Left ventricle myocardium superior (tissue), 1 donor: Measurements from ENCODE around the gene FLNA. TPM values are rescaled to one million over a fixed set of nuclear protein-coding genes. Genes with fewer than 3 reads are reported as not detected.

ENCODE experiments used
- ATAC-seq: fragments of 200-7000 bp; cut with Tn5 transposase; one replicate; pipeline ENCODE4 v1.9.1; 2020; ENCODE audit warnings: mild to moderate bottlenecking, moderate library complexity
- DNase-seq: peaks from one replicate; pipeline ENCODE4 v3.0.0-alpha.2; 2020
- intact Hi-C: fragments of 100-400 bp; cut with micrococcal nuclease; formaldehyde crosslinking; loops from one replicate; pipeline ENCODE4 v1.11.0; 2022
- total RNA-seq: library from RNA; stranded (reverse); fragmentation: NEBNext Ultra II Directional; extraction: Animal tissue kit (Norgen Biotek cat#: 25700); gene quantifications from one replicate; pipeline ENCODE4 v1.2.1, GENCODE V29; 2021
- donor health status: DM: no; HTN: yes; CAD: no; lungs with severe emphysema.

The FLNA gene
- total RNA-seq, 1 donor from 2014 or later, result 228 TPM

DNA sequence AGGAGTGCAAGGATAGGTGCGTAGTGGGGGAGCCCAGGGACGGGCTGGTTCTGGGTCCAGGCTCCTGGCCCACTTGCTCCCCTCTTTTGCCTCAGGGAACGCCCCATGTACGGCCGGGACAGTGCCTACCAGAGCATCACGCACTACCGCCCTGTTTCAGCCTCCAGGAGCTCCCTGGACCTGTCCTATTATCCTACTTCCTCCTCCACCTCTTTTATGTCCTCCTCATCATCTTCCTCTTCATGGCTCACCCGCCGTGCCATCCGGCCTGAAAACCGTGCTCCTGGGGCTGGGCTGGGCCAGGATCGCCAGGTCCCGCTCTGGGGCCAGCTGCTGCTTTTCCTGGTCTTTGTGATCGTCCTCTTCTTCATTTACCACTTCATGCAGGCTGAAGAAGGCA, 6.4 kb upstream of the FLNA start:
- intact Hi-C loops, result no loop called here
- peak; percentile 22 for DNase-seq
- no peak for ATAC-seq

DNA sequence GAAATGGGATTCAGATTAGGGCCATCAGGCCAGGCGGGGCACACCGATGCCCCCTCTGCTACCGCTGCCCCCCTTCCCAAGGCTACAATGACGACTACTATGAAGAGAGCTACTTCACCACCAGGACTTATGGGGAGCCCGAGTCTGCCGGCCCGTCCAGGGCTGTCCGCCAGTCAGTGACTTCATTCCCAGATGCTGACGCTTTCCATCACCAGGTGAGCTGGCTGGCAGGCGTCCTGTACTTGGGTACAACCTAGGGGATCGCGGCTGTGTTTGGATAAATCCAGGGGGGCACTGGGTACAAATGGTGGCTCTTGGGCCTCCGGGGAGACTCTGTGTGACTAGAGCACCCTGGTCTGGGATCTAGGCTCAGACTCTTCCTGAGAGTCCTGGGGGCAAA, 5.7 kb upstream of the FLNA start:
- ATAC-seq, result no peak
- peak; percentile 29 for DNase-seq
- intact Hi-C loops, result no loop called here

DNA sequence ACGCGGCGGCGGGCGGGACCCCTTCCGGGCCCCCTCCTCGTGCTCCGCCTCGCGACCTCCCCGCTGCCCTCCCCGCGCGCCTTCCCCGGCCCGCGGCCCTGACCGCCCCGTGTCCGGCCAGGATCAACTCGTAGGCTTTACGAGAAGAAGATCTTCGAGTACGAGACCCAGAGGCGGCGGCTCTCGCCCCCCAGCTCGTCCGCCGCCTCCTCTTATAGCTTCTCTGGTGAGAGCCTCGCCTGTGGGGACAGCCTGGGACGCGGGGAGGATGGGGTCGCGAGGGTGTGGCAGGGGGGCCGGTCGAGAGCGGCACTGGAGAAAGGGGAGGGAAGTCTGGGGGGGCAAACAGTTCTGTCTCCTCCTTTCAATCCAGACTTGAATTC, 5.1 kb upstream of the FLNA start:
- no peak for ATAC-seq
- DNase-seq, result no peak
- intact Hi-C loops, result no loop called here

DNA sequence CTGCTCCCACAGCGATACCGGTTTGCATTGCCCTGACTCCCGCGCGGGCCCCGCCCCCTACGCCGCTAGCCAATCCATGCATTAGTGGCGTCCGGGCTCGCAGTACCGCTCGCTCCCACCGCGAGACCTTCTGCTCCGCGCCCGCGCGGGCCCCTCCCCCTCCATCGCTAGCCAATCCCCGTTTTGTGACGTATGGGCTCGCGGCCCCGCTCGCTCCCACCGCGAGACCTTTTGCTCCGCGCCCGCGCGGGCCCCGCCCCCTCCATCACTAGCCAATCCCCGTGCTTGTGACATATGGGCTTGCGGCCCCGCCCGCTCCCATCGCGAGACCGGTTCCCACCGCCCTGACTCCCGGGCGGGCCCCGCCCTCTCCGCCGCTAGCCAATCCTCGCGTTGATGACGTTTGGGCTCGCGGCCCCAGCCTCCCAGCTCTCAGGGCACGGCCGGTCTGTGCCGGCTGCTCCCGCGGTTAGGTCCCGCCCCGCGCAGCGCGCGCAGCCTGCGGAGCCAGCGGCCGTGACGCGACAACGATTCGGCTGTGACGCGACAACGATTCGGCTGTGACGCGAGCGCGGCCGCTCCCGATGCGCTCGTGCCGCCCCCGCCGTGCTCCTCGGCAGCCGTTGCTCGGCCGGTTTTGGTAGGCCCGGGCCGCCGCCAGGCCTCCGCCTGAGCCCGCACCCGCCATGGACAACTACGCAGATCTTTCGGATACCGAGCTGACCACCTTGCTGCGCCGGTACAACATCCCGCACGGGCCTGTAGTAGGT, 4.5 kb upstream of the FLNA start, which contains the start of gene EMD:
Gene EMD, plus strand, starts transcription at position 497 of the 770 bp plus-strand sequence. Its CDS starts 190 bp downstream, at position 687.
- intact Hi-C loops, result no loop called here

DNA sequence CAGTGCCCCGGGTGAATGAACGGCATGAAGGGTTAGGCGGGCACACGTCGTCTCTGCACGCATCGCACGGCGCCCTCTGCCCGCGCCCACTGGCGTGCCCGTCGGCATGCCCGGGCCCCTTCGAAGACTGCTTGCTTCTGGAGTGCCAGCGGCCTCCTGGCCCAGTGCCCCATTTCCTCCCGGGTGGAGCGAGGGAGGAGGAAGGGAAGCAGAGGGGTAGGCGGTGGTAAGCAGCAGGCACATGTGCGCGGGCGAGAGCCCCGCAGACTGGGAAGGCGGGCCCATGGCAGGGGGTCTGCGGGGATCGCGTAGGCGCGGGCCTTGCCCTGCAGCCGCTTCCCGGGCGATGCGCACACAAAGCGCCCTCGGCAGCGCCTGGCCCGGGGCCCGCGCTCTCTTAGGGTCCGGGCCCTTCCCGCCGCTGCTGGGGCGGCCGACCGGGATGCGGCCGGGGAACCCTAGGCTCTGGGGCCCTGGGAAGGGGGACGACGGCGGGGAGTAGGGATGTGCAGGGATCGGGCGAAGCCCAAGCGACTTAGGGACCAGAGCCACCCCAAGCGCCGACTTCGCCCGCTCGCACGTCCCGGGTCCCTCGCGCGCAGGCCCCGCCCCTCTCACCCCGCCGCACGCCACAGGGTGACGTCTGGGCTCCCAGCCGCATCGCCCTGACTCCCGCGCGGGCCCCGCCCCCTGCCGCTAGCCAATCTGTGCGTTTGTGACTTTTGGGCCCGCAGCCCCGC, 3.8 kb upstream of the FLNA start:
- DNase-seq (peak; percentile 80), ATAC-seq (peak; percentile 13)
- intact Hi-C loops, result no loop called here

More for the DNA sequence above, 4.5 kb upstream of the FLNA start, which contains the start of gene EMD:
- ATAC-seq (peak; percentile 90), DNase-seq (peak; percentile 98)

DNA sequence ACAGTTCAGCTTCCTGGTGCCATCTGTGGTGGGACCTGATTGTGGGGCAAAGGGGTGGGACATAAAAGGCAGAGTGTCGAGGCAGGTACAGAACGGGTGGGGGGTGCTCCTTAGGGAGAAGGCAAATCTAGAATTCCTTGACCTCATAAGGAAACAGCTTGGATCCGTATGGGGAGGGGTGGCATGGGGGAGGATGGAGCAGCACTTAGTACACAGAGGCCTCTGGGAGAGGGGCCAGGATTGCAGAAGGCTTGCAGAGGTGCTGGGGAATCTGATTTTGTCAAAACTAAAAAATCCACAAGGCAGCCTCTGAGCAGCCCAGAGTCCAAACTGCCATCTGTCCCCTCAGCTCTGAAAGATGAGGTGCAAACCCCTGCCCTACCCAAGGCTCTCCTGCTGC, 2.3 kb upstream of the FLNA start:
- DNase-seq (no peak), ATAC-seq (no peak)
- intact Hi-C loops, result no loop called here

DNA sequence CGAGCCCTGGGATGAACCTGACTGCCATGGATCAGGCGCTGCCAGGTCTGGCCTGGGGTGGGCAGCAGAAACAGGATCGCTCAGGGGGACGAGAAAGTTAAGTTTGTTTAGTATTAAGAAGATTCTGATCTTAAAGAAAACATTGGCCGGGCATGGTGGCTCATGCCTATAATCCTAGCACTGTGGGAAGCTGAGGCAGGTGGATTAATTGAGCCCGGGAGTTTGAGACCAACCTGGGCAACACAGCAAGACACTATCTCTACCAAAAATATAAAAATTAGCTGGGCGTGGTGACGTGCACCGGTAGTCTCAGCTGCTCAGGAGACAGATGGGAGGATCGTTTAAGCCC, 696 bp upstream of the FLNA start:
- DNase-seq, result no peak
- intact Hi-C loops, result no loop called here
- ATAC-seq, result no peak

DNA sequence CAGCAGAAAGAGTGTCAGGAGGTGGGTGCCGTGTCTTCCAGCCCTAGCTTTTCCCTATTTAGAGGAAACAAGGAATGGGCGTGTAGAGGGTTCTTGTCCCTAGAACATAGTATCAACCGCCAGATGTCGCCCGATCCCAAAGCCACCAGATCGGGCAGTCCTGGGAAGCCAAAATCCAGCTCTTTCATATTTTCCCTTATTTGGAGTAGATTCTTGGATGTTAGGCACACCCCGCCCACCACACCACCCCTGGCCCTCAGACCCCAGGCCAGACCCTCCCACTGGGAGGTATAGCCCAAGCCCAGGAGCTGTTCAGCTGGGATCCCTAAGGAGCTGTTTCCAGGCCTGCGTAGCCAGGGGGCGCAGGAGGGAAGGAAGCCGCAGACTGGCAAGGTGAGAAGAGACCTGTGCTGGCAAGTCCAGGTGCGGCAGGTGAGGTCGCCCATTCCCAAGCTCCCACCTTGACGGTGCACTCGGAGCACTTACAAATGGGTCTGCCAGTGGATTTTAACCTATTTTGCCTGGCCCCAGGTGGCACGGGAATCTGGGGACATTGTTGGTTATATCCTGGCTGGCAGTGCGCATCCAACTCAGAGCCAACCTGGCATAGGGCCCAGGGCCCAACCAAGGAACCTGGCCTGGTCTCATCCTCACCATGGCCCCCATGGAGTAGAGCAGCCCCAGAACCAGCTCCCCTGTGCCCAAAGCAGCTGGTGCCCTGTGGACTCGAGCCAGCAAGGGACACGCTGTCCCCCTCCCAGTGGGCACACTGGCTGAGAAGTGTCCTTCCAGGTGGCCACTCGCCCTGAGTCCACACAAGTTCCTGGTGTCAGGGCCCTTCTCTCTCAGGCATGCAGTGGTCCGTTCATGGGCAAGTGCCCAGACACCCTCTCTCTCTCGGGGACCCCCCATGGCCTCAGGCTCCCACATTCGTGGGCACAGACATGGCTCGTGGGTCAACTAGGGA, 811 bp downstream of the FLNA start:
- intact Hi-C loops, result no loop called here
- no peak for ATAC-seq

DNA sequence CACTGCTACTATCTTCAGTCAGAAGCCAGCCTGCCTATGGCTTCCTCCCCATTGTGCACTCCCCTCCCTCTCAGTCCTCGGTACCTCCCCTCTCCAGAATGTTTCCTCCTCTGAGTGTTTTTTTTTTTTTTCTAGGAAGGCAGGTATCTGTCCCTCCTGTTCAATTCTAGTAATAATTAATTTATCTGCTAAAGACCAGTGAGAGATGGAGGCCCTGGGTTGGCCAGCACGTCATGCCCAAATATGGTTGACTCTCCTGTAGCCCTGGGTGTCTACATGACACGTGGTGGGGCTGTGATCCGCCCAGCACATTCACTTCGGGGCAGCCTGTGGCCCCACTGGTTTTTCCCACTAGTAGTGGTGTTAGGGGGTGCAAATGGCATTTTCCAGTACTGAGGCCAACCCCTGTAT, 1.8 kb downstream of the FLNA start:
- intact Hi-C loops, result no loop called here
- ATAC-seq (no peak), DNase-seq (no peak)

More for the DNA sequence above, 811 bp downstream of the FLNA start:
- peak; percentile 62 for DNase-seq

DNA sequence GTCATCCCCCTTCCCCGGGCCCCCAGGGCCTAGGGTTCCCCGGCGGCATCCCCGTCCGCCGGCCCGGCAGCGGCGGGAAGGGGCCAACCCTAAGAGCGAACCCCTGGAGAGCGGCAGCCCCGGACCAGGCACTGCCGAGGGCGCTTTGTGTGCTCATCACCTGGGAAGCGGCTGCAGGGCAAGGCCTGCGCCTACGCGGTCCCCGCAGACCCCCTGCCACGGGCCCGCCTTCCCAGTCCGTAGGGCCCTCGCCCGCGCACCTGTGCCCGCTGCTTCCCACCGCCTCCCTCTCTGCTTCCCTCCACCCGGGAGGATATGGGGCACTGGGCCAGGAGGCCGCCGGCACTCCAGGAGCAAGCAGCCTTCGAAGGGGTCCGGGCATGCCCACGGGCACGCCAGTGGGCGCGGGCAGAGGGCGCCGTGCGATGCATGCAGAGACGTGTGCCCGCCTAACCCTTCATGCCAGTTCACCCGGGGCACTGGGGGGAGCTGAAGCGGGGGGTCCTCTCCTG, 2.6 kb downstream of the FLNA start:
- ATAC-seq (no peak), DNase-seq (no peak)
- intact Hi-C loops, result no loop called here

DNA sequence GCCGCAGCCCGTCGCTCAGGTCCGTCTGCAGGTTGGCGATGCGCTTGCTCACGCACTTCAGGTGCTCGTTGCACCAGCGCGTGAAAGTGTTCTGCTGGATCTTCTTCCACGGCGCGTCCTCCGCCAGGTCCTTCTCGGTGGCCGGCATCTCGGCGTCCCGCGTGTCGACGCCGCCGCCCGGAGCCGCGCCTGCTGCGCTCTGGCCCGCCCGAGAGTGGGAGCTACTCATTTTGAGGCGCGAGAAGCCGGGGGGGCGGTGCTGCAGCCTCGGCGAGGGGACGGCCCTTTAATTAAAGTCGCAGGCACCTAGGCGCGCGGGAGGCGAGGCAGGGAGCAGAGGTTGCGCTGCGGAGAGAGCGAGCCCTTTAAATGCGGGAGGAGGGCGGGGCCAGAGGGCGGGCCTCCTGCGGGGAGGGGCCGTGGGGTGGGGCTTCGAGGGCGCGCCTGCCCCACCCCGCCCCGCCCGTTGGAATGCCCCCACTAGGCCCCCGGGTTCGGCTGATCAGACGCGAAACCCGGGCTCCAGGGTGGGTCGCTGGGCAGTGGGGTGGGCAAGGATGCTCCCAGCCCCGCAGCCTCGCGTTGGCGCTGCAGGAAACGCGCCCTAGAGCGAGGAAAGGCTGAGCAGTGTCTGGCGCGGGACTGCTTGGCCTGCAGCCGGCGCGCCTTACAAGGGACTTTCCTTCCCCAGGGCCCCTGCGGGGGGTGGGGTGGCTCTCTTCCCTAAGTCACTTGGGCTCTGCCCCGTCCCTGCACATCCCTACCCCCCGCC, 3.2 kb downstream of the FLNA start:
- peak; percentile 96 for DNase-seq
- ATAC-seq, result peak; percentile 69
- intact Hi-C loops, result no loop called here

DNA sequence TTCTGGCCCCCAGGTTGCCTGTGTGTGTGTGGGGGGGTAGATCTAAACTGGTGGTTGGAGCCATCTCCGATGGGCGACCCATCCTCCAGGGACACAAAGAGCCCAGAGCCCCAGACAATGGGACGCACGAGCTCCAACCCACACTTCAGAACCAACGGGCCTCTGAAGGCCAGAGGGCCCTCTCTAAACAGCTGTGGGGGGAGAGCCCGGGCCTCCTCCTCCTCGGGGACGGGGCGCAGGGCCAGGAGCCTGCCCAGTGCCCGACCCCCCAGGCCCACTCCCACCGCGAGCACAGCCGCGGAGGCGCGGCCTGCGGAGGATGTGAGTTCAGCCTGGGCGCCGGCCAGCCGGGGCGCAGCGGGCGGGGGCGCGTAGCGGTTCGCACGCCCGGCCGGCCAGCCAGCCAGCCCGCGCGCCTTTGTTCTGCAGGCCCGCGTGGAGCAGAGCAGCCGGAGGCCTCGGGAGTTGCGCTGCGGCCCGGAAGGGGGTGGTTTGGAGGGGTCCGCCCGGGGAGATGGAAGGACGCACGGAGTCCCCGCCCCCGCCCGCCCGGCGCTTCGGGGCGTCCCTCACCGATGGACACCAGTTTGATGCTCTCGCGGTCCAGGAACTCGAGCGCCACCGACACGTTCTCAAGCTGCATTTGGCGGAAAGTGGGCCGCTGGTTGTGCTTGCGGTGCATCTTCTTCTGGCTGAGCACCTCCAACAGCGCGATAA, 4.0 kb downstream of the FLNA start:
- ATAC-seq, result peak; percentile 6
- intact Hi-C loops, result no loop called here
- peak; percentile 71 for DNase-seq

DNA sequence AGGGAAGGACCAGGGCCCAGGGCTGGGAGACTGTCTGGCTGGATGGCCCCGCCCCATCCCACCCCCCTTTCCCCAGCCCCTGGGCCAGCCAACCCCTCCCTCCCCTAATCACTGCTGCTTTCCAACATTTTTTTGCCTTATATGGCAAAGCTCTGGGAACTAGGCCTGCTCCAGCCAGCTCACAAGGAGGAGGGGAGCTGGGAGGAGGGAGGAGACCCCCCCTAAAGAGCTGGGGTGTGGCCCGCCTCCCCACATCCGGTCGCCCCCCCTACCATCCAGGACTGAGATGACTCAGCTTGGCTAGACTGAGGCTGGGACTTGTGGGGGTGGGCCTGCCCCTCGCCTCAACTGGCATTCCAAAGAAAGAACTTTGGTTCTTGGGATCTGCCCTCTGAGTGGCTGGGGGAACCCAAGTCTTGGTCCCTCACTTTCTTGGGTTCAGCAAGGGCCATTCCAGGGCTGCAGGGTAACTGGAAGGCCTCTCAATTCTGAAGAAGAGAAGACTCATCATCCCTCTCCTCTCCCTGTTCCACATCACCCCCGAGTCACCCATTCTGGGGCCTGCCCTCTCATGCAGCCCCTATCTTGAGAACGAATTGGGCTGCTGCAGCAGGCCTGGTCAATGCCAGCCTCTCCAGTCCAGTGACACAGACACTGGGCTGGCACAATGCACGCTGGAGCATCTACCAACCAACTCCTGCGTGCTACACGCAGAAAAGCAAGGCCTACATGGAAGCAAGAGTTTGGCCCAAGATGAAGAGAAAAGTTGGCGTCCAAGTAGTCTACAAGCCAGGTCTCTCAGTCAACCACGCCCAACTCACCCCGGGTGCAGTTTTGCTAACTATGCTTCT, 4.8 kb downstream of the FLNA start:
- intact Hi-C loops, result no loop called here
- ATAC-seq, result peak; percentile 62

DNA sequence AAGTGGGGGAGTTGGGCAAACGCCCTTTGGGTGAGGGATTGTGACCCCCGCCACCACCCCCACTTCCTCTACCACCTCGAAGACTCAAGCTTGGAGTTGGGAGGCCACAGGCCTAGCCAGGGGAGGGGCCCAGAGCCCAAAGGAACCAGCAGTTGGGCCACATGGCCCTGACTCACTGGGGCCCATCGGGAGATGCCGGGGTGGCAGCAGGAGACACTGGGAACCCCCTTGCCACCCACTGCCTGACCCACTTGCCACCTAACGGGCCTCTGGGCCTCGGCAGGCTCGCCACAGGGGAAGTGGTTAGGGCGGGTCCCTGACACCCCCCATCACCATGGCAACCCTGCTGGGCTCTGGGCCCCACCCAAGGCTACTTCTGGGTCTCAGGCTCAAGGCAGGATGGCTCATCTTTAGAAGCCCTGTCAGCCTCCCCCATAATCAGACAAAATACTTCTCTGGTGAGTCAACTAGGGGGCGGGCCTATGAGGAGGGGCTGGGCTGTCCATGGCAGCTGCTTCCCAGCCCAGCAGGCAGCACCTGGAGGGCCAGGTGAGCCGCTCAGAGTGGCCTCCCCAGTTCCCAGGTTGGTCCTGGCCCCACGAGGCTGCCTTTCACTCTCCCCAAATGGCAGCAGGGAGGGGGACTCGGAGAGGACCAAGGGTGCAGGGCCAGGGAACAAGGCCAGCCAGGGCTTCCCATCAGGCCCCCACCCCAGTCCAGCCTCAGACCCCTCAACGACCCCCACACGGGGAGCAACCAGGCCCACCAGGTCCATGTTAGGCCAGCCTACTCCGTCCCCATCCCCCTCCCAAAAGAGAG, 5.6 kb downstream of the FLNA start:
- intact Hi-C loops, result no loop called here
- DNase-seq (peak; percentile 82), ATAC-seq (peak; percentile 41)

More for the DNA sequence above, 4.8 kb downstream of the FLNA start:
- DNase-seq, result peak; percentile 84

DNA sequence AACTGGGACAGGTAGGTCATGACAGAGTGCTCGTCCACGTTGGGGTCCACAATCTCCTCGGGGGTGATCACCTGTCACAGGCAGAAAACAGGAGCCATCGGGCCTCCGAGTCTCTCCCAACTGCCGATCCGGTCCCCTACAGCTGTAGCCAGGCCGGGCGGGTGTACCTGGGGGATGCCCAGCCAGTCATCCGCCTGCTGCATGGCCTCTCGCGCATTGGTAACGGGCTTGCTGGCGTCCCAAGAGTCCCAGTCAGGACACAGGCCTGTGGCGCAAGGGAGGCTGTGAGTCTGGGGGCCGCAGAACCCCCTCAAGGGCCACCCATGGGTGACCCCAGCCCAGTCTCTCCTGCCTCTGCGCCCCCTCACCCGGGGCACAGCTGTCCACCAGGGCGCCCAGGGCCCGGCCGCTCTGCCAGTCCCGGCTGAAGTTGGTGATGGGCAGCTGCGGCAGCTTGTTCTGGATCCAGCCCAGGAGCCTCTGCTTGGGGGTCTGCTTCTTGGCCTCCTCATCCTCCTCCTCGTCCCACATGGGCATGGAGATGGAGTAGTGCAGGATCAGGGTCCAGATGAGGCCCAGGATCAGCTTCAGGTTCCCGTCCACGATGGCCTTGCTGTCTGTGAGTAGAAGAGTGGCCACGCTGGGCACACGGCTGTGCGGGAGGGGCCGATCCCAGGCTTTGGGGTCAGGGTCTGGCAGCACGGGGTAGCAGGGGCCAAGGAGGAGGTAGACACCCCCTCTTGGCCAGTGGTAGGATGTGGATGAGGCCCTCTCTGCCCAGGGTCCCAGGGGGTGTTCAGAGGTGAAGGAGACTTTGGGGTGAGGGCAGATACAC, 6.7 kb downstream of the FLNA start:
- intact Hi-C loops, result no loop called here
- no peak for ATAC-seq
- no peak for DNase-seq
